ENCODE measurements around the gene ROR1.

The ROR1 gene

DNA sequence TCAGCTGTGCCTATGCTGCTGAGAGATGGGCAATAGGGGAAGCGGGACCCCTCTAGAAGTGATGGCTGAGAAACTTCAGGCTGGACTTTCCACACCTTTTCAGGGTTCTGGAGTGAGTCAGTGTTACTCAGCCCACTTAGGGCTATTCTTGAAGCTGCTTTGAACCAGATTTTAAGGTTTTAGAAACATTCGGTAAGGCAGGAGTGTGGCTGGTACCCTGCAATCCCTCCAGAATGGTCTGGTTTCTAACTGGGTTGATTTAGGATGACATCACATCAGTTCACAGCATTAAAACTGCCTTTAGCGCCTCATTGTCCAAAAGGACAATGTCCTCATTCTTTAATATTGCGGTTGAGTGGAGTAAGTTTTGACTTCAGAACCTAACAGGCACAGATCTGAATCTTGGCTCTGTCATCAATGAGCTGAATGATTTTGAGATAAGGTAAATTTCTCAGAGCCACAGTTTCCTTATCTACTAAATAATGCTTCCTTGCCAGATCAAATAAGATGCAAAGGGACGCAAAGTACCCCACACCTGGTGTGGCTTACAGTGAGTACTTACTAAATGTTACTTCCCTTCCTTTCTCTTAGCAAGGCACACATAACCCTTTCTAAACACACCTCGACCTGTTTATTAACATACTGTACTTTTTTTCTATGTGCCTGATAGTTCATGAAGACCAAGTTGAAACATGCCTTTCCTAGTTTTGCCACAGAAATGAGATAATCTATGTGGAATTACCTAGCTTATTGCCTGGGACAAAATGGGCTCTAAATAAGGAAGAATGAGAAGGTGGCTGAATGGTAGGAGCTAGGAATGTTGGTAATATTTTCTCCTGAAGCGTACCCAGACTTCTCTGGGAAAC lies 209.8 kb downstream of the ROR1 start:
- FAIRE-seq: no peak

DNA sequence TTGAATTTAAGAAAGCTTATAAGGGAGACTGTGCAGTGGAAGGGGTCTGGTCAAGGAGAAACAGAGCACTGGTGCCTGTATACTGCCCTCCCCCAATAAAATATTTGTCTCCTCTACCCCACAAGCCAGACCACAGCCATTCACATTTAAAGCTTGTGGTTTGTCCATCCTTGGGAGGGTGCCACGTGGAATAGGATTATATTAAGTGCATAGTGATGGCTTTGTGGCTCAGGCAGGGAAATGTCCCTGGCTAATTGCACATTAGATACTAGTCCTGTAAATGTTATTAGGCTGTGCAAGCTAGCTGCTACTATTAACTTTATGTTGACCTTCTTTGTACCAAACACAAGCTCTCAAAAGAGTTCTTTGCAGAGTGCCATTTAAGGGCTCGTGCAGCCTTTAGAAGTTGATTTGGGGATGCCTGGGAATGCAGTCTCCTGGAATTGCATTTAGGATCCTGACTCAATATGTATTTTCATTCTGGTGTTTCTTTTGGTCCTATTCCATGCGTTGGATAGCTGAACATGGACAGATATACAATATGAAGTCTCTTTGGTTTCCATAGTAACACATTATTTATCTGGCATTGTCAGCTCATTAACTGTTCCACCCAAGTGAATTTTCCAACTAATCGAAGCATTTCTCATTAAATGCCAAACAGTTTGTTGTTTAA lies 210.6 kb downstream of the ROR1 start:
- FAIRE-seq: no peak

- FAIRE-seq: no peak
These were observed 211.1 kb downstream of the ROR1 start for GRCh38 chr1:63984930-63985290.

- FAIRE-seq: no peak
These were observed 213.3 kb downstream of the ROR1 start for GRCh38 chr1:63987014-63987627.

DNA sequence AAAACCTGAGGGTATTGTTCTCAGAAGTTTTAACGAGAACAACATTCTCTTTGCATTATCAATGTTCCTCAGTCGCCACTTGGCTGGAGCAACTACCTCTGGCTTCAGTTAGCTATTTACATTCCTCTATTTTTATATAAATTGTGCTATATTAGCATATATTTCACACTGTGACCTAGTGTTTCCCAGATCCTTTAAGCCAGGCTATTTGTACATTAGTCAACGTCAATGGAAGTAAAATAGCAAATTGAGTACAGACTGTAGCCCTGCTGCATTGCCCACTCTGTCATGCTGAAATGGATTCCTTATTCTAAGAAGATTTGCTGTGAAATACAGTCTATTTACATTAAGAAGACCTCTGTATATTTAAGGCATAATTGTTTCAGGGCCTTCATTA lies 213.8 kb downstream of the ROR1 start:
- FAIRE-seq: no peak

DNA sequence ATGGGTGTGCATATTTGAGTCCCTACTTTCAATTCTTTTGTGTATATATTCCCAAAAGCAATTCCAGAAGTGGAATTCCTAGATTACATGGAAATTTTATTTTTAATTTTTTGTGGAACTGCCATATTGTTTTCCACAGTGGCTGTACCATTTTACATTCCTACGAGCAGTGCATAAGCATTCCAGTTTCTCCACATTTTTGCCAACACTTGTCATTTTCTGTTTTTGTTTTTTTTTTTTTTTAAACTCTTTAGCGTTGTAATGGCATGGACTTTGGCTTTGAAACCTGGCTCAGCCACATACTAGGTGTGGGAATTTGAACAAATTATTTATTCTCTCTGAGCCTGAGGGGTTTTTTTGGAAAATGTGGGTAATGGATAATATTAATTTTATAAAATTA lies 215.1 kb downstream of the ROR1 start:
- no peak for FAIRE-seq

GRCh38 chr1:63991685-63992084 lies 217.9 kb downstream of the ROR1 start:
- FAIRE-seq: no peak

GRCh38 chr1:64000021-64000420 lies 226.2 kb downstream of the ROR1 start:
- FAIRE-seq: no peak

GRCh38 chr1:64001038-64001437 lies 227.2 kb downstream of the ROR1 start:
- FAIRE-seq: no peak

- FAIRE-seq: no peak
These were observed 230.7 kb downstream of the ROR1 start for GRCh38 chr1:64004451-64005025.

GRCh38 chr1:64005801-64006200 lies 232.0 kb downstream of the ROR1 start:
- no peak for FAIRE-seq

GRCh38 chr1:64006276-64007051 lies 232.6 kb downstream of the ROR1 start:
- no peak for FAIRE-seq

DNA sequence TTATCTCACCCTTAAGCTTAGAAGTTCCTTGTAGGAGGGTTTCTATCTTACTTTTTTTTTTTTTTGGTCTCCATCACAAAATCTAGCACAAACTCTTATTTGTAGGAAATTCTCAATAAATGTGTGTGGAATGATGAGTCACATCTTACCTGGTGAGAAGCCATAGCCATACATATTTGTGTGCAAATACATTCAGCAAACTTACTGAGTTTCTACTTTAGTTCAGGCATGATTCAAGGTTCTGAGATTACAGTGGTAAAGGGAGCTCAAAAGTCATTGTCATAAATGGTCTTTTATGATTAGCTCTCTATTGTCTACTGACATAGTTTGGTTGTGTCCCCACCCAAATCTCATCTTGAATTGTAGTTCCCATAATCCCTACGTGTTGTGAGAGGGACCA lies 236.5 kb downstream of the ROR1 start:
- no peak for FAIRE-seq

GRCh38 chr1:64013395-64013794 lies 239.6 kb downstream of the ROR1 start:
- FAIRE-seq: no peak

DNA sequence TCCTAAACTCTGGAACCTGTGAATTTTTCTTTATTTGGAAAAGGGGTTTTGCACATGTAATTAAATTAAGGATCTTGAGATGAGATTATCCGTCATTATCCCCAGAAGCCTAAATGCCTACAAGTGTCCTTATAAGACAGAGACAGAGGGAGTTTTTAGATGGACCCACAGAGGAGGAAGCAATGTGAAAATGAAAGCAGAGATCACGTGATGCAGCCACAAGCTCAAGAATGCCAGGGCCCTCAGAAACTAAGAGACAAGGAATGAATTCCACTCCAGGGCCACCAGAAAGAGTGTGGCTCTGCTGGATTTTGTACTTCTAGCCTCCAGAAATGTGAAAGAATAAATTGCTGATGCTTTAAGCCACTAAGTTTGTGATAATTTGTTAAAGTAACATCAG lies 246.0 kb downstream of the ROR1 start:
- FAIRE-seq: no peak

- no peak for FAIRE-seq
These were observed 247.2 kb downstream of the ROR1 start for GRCh38 chr1:64021066-64021465.

- no peak for FAIRE-seq
These were observed 251.2 kb downstream of the ROR1 start for GRCh38 chr1:64025051-64025450.

GRCh38 chr1:64029037-64029436 lies 255.2 kb downstream of the ROR1 start:
- no peak for FAIRE-seq

DNA sequence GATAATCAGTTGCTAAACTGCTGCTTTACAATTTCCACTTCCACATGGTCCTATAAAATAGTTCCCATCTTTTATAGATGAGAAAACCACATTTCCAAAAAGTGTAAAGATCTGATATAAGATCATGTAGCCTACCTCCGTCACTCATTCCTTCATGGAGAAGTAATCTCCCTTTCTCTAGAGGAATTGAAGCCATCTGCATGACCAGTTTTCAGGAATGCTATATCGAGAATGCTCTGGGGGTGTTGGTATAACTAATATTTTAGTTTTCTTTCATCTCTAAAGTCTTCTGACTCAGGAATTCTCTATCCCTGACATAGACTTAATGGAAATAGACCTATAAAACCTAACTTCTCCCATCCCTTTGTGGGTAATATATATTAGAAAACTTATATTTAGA lies 256.6 kb downstream of the ROR1 start:
- no peak for FAIRE-seq

DNA sequence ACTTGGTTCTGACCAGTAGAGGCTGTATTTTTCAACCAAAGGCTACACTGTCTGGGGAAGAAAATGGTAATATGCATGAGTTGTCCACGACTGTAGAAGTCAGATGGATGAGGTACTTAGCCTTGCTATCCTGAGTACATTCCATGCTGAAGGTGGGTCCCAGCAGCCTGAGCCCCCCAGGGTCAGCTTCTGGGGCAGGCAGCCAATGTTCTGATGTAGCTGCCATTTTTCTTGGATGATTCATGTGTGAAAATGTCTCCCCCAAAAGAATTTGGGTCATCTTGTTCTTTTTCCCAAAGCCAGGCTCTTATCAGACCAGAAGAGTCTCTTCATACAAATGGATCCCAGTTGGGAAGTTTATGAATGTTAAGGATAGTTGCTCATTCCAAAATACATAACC lies 257.4 kb downstream of the ROR1 start:
- FAIRE-seq: no peak

GRCh38 chr1:64033667-64034220 lies 259.9 kb downstream of the ROR1 start:
- FAIRE-seq: no peak

- no peak for FAIRE-seq
These were observed 262.7 kb downstream of the ROR1 start for GRCh38 chr1:64036549-64036948.

DNA sequence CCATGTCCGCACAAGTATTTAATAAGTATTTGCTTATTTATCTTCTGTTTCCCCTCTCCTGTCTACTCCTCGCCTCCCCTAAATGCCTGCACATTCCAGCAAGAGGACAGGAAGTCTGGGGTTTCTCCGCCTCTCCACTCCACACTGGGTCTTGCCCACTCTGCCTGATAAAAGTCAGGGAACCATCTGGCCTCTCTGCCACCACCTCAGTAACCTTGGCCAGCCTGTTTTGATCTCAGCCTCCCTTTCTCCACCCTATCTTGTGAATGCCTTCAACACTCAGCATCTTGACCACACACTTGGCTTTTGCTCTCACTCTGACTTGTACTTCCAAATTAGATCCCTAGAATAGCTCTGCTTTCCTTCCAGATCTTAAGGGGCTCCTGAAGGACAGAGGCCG lies 264.3 kb downstream of the ROR1 start:
- no peak for FAIRE-seq

Data from G401.6 (cell line).